ENCODE measurements around the gene ZDHHC21.

Gene ZDHHC21

GRCh38 chr9:14616188-14616982 lies 76.8 kb downstream of the ZDHHC21 start:
- CTCF ChIA-PET, result interaction anchor here (0.7 to 2.1 kb wide), 6 partner anchors 31 to 519 kb away, joined by 3 to 9 read pairs (median 4); no protein-coding TSS in a partner anchor
- no peaks in the 10 kb centered on the region for H3K36me3 Mint-ChIP-seq
- H3K4me1 Mint-ChIP-seq, result no peaks in the 10 kb centered on the region
- H3K27me3 Mint-ChIP-seq, result no peaks in the 10 kb centered on the region
- no peaks in the 10 kb centered on the region for H3K9me3 Mint-ChIP-seq
- DNase-seq, result no peak
- H3K27ac Mint-ChIP-seq, result no peak overlapping the region
- no peak overlapping the region for H3K4me3 Mint-ChIP-seq

- no peak overlapping the region for H3K27ac Mint-ChIP-seq
- DNase-seq, result no peak
- peaks cover 2% of the 10 kb centered on the region for H3K36me3 Mint-ChIP-seq
- CTCF ChIA-PET, result no interaction called here
- H3K9me3 Mint-ChIP-seq, result no peaks in the 10 kb centered on the region
- H3K27me3 Mint-ChIP-seq, result no peaks in the 10 kb centered on the region
- no peaks in the 10 kb centered on the region for H3K4me1 Mint-ChIP-seq
- H3K4me3 Mint-ChIP-seq, result no peak overlapping the region
Measured at GRCh38 chr9:14608540-14608939, 84.7 kb downstream of the ZDHHC21 start.

- Mint-ChIP-seq H3K4me1 (no peaks in the 10 kb centered on the region), H3K27me3 (no peaks in the 10 kb centered on the region), H3K9me3 (peaks cover 8% of the 10 kb centered on the region), H3K27ac (no peak overlapping the region), H3K36me3 (no peaks in the 10 kb centered on the region), H3K4me3 (no peak overlapping the region)
- CTCF ChIA-PET, result no interaction called here
- DNase-seq, result no peak
Measured at GRCh38 chr9:14597171-14597799, 95.9 kb downstream of the ZDHHC21 start.

GRCh38 chr9:14593406-14593805 lies 99.8 kb downstream of the ZDHHC21 start:
- CTCF ChIA-PET, result no interaction called here
- peaks cover 2% of the 10 kb centered on the region for H3K36me3 Mint-ChIP-seq
- no peak for DNase-seq
- no peak overlapping the region for H3K4me3 Mint-ChIP-seq
- no peaks in the 10 kb centered on the region for H3K4me1 Mint-ChIP-seq
- H3K9me3 Mint-ChIP-seq, result peaks cover 5% of the 10 kb centered on the region
- H3K27me3 Mint-ChIP-seq, result no peaks in the 10 kb centered on the region
- H3K27ac Mint-ChIP-seq, result no peak overlapping the region

- H3K27ac Mint-ChIP-seq, result no peak overlapping the region
- H3K4me3 Mint-ChIP-seq, result no peak overlapping the region
- H3K36me3 Mint-ChIP-seq, result peaks cover 4% of the 10 kb centered on the region
- CTCF ChIA-PET, result no interaction called here
- H3K27me3 Mint-ChIP-seq, result no peaks in the 10 kb centered on the region
- no peak for DNase-seq
- H3K9me3 Mint-ChIP-seq, result no peaks in the 10 kb centered on the region
- no peaks in the 10 kb centered on the region for H3K4me1 Mint-ChIP-seq
Measured at GRCh38 chr9:14591411-14591810, 101.8 kb downstream of the ZDHHC21 start.

- H3K9me3 Mint-ChIP-seq, result no peaks in the 10 kb centered on the region
- H3K36me3 Mint-ChIP-seq, result peaks cover 4% of the 10 kb centered on the region
- H3K4me1 Mint-ChIP-seq, result peaks cover 12% of the 10 kb centered on the region
- CTCF ChIA-PET, result no interaction called here
- H3K27ac Mint-ChIP-seq, result no peak overlapping the region
- H3K4me3 Mint-ChIP-seq, result no peak overlapping the region
- H3K27me3 Mint-ChIP-seq, result no peaks in the 10 kb centered on the region
- peak; percentile 57 for DNase-seq
Measured at GRCh38 chr9:14585730-14586473, 107.3 kb downstream of the ZDHHC21 start.

GRCh38 chr9:14584571-14584970 lies 108.7 kb downstream of the ZDHHC21 start:
- Mint-ChIP-seq H3K4me1 (peaks cover 12% of the 10 kb centered on the region), H3K4me3 (no peak overlapping the region), H3K27ac (no peak overlapping the region), H3K36me3 (peaks cover 4% of the 10 kb centered on the region), H3K9me3 (no peaks in the 10 kb centered on the region), H3K27me3 (no peaks in the 10 kb centered on the region)
- DNase-seq, result no peak
- CTCF ChIA-PET, result no interaction called here

- Mint-ChIP-seq H3K4me1 (no peaks in the 10 kb centered on the region), H3K27ac (no peak overlapping the region), H3K27me3 (no peaks in the 10 kb centered on the region), H3K36me3 (peaks cover 3% of the 10 kb centered on the region), H3K4me3 (no peak overlapping the region), H3K9me3 (peaks cover 12% of the 10 kb centered on the region)
- CTCF ChIA-PET, result no interaction called here
- DNase-seq, result no peak
Measured at GRCh38 chr9:14578030-14578429, 115.2 kb downstream of the ZDHHC21 start.

- H3K9me3 Mint-ChIP-seq, result peaks cover 13% of the 10 kb centered on the region
- DNase-seq, result no peak
- no peak overlapping the region for H3K4me3 Mint-ChIP-seq
- CTCF ChIA-PET, result no interaction called here
- H3K4me1 Mint-ChIP-seq, result no peaks in the 10 kb centered on the region
- H3K27me3 Mint-ChIP-seq, result no peaks in the 10 kb centered on the region
- peaks cover 3% of the 10 kb centered on the region for H3K36me3 Mint-ChIP-seq
- no peak overlapping the region for H3K27ac Mint-ChIP-seq
Measured at GRCh38 chr9:14574173-14574572, 119.1 kb downstream of the ZDHHC21 start.

GRCh38 chr9:14573319-14573718 lies 119.9 kb downstream of the ZDHHC21 start:
- Mint-ChIP-seq H3K27ac (no peak overlapping the region), H3K4me3 (no peak overlapping the region), H3K27me3 (no peaks in the 10 kb centered on the region), H3K36me3 (peaks cover 3% of the 10 kb centered on the region), H3K9me3 (peaks cover 7% of the 10 kb centered on the region), H3K4me1 (no peaks in the 10 kb centered on the region)
- no peak for DNase-seq
- CTCF ChIA-PET, result no interaction called here

- H3K36me3 Mint-ChIP-seq, result no peaks in the 10 kb centered on the region
- no peak overlapping the region for H3K4me3 Mint-ChIP-seq
- peaks cover 2% of the 10 kb centered on the region for H3K9me3 Mint-ChIP-seq
- no peak overlapping the region for H3K27ac Mint-ChIP-seq
- no peaks in the 10 kb centered on the region for H3K27me3 Mint-ChIP-seq
- peaks cover 1% of the 10 kb centered on the region for H3K4me1 Mint-ChIP-seq
- DNase-seq, result no peak
- CTCF ChIA-PET, result no interaction called here
Measured at GRCh38 chr9:14565352-14566016, 127.7 kb downstream of the ZDHHC21 start.

- H3K27ac Mint-ChIP-seq, result no peak overlapping the region
- CTCF ChIA-PET, result interaction anchor here (1.3 kb wide), 1 partner anchor 10 kb away, joined by 3 read pairs; no protein-coding TSS in a partner anchor
- H3K9me3 Mint-ChIP-seq, result peaks cover 3% of the 10 kb centered on the region
- no peak for DNase-seq
- H3K4me1 Mint-ChIP-seq, result peaks cover 6% of the 10 kb centered on the region
- no peaks in the 10 kb centered on the region for H3K27me3 Mint-ChIP-seq
- H3K4me3 Mint-ChIP-seq, result no peak overlapping the region
- H3K36me3 Mint-ChIP-seq, result no peaks in the 10 kb centered on the region
Measured at GRCh38 chr9:14563902-14564624, 129.2 kb downstream of the ZDHHC21 start.

GRCh38 chr9:14561929-14562405 lies 131.3 kb downstream of the ZDHHC21 start:
- no peak overlapping the region for H3K4me3 Mint-ChIP-seq
- no peaks in the 10 kb centered on the region for H3K27me3 Mint-ChIP-seq
- CTCF ChIA-PET, result interaction anchor here (0.8 kb wide), 1 partner anchor 775 kb away, joined by 3 read pairs; no protein-coding TSS in a partner anchor
- DNase-seq, result no peak
- H3K4me1 Mint-ChIP-seq, result peaks cover 6% of the 10 kb centered on the region
- peaks cover 3% of the 10 kb centered on the region for H3K9me3 Mint-ChIP-seq
- H3K36me3 Mint-ChIP-seq, result no peaks in the 10 kb centered on the region
- no peak overlapping the region for H3K27ac Mint-ChIP-seq
